Neural cell (in vitro differentiated cells): ENCODE data around the gene TMEM131.

Experiments used
- MXI1 ChIP-seq: fragments of 450-650 bp; conservative IDR thresholded peaks from 2 replicates; pipeline ENCODE4 v1.6.1; 2014; ENCODE audit warnings: antibody characterized with exemption, mild to moderate bottlenecking; ENCODE audit not compliant: poor library complexity, severe bottlenecking
- TF ChIP-seq, protein P1 (sequence below): fragments of 450-650 bp; IDR thresholded peaks from 2 replicates; pipeline ENCODE4 v1.5.1; 2014; ENCODE audit warnings: antibody characterized with exemption, mild to moderate bottlenecking, moderate library complexity; ENCODE audit not compliant: poor library complexity, severe bottlenecking

DNA sequence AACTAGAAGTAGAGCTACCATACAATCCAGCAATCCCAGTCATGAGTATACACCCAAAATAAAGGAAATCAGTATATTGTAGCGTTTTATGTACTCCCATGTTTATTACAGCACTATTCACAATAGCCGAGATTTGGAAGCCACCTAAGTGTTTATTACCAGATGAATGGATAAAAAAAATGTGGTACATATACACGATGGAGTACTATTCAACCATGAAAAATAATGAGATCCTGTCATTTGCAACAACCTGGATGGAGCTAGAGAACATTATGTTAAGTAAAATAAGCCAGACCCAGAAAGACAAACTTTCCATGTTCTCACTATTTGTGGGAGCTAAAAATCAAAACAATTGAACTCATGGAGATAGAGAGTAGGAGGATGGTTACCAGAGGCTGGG is 131.9 kb downstream of the TMEM131 start:
- TF ChIP-seq, protein P1, sequence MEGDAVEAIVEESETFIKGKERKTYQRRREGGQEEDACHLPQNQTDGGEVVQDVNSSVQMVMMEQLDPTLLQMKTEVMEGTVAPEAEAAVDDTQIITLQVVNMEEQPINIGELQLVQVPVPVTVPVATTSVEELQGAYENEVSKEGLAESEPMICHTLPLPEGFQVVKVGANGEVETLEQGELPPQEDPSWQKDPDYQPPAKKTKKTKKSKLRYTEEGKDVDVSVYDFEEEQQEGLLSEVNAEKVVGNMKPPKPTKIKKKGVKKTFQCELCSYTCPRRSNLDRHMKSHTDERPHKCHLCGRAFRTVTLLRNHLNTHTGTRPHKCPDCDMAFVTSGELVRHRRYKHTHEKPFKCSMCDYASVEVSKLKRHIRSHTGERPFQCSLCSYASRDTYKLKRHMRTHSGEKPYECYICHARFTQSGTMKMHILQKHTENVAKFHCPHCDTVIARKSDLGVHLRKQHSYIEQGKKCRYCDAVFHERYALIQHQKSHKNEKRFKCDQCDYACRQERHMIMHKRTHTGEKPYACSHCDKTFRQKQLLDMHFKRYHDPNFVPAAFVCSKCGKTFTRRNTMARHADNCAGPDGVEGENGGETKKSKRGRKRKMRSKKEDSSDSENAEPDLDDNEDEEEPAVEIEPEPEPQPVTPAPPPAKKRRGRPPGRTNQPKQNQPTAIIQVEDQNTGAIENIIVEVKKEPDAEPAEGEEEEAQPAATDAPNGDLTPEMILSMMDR, result no peak
- no peak for TF ChIP-seq MXI1
